GM19467 (cell line): ENCODE data around the gene KAT6B.
"Not testable (repeated sequence)": the region's sequence is repeated elsewhere in the genome, so short reads cannot be mapped to it uniquely, and the experiment has no call there.

ENCODE experiments used
- ATAC-seq: cut with Tn5 transposase; IDR thresholded peaks from one replicate; pipeline ENCODE4 v1.9.1; 2021; ENCODE audit warnings: mild to moderate bottlenecking, moderate library complexity; ENCODE audit not compliant: unreplicated experiment

Gene KAT6B

GRCh38 chr10:75032119-75032518 lies 205.7 kb downstream of the KAT6B start:
- ATAC-seq, result no peak

DNA sequence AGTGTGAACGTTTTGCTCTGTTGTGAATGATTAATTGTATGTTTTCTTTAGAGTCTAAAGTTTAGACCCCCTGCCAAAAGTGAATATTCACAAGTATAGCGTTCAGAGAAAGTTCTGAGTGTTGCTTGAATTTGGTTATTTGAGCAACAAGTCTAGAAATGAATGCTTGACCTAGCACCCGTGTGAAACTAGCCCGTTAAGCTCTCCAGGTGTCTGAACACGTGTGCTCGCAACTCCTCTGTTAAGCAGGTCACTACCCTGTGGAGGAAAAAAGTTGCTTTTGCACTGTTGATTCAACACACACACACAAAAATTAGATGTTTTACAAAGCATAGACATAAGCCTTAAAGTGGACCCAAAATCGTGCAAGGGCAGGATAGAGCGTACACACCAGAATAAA lies 206.4 kb downstream of the KAT6B start:
- no peak for ATAC-seq

DNA sequence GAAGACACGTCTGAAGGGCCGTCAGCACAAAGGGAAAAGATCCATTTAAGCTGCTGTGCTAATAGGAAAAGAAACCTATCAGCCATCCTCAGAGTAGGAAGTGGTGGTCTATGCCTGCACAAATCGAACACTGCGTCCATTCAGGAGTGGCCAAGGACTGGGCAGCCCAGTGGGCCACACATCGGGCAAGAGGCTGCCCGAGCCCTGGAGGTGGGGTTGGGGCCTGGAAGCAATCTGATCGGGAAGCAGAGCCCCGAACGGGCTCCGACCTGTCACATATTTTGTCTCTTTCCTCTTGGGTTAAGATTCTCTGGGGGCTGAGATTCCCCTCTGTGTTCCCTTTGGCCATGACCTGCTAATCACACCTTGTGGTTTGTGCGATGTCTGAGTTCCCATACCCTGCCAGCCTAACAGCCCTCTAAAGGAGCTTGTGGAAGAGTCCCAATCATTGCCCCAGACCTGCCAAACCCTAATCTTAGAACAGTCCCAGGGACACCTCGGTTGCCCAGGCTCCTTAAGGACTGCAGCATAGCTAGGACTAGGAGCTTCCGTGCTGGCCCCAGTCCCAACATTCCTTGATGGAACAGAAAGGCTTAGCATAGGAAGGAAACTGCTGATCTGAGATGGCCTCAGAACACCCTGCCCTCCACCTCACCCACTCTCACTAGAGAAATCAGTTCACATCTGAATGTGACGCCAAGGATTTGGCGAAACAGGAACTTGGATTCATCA lies 207.2 kb downstream of the KAT6B start:
- ATAC-seq, result no peak

DNA sequence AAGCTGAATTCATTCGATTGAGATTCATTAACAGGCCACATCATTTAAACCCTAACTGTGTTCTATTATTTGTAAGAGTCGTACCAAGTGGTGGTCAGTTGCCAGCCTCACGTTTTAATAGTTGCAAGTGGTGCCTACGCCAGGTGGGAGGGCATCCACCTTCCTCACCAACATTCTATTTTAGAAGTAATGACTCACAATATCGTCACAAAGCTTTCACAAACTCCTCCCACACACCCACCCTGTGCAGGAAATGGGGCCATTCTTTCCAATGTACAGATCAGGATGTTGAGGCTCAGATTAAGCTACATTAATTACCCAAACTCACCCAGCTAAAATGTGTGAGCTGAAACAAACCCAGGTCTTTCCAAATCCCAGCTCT lies 207.7 kb downstream of the KAT6B start:
- ATAC-seq, result no peak

DNA sequence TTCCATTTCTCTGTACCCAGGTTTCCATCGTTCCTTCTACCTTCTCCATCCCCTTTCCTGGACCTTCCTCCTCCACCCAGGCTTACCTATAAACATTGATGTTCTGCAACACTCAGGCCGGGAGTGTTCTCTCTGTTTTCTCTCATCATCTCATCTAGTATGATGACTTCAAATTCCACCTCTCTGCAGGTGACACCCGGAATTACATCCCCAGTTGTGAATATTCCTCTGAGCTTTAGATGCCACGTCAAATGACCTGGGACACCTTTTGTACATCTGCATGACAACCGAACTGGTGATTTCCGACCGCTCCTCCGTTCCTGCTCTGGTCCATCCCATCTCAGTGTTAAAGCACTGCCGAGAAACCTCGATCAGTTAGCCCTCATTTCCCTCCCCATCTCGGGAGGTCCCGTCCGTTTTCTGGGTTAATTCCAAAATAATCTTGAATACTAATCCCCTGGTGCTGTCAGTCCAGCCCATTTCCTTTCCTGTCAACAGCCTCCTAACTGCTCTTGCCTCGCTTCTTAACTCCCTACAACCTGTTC lies 208.4 kb downstream of the KAT6B start:
- no peak for ATAC-seq

- no peak for ATAC-seq
Observed at GRCh38 chr10:75035975-75036708, 209.7 kb downstream of the KAT6B start.

DNA sequence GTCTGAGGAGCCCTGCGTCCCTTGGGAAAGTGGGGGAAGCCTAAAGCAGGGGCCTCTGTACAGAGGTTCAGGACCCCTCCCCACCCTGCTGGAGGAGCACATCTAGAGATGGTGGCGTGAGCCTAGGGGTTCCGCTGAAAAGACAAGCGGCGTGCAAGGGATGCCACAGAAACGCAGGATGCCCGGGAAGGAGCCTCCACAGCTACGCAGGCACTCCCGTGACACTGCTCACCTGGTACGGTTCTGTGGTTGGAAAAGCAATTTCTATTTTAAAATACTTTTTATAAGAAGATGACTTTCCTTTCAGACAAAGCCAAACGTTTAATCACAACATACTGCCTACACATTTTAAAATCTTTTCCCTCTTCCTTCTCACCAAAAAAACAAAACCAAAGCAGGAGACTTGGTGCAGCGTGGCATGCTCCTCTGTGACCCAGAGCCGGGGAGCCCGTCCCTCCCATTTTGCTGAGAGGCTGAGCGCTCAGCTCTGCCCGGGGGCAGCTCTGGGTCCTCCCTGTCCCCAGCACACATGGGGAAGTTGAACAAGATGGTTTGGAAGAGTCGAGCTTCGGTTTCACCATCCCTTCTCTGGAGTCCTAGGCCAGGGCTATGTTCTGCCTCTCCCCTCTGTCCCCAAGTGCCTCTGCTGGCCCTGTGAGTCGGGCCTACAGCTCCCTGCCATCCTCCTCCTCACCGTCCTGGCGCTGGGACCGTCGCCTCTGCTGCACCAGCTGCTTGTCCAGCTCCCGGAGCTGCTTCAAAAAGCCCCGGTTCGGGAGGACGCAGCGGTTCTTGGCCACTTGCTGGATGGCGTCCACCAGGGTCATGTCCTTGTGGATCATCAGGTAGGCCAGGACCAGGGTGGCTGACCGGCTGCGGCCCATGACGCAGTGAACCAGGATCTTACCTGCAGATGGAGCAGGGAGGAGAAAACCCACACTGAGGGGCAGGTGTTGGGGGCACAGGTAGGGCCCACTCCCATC lies 211.1 kb downstream of the KAT6B start:
- no peak for ATAC-seq

DNA sequence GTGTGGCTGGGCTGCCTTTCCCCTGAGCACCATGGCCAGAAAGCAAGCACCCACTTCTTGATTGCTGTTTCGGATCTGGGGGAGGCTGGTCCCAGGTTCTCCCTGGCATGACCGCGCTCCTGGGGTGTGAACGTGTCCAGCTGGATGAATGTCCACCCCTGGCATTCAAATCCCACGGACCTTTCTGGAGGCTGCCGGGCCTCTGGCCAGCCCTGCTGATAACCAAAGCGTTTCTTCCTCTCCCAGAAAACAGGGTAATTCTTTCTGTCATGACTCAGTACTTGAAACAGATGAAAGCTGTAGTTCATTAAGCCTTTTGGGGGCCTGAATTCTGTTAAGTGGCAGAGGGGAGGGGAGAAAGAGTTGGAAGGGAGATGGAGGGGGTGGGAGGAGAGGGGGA lies 211.9 kb downstream of the KAT6B start:
- no peak for ATAC-seq

- no peak for ATAC-seq
Observed at GRCh38 chr10:75040576-75040975, 214.2 kb downstream of the KAT6B start.

DNA sequence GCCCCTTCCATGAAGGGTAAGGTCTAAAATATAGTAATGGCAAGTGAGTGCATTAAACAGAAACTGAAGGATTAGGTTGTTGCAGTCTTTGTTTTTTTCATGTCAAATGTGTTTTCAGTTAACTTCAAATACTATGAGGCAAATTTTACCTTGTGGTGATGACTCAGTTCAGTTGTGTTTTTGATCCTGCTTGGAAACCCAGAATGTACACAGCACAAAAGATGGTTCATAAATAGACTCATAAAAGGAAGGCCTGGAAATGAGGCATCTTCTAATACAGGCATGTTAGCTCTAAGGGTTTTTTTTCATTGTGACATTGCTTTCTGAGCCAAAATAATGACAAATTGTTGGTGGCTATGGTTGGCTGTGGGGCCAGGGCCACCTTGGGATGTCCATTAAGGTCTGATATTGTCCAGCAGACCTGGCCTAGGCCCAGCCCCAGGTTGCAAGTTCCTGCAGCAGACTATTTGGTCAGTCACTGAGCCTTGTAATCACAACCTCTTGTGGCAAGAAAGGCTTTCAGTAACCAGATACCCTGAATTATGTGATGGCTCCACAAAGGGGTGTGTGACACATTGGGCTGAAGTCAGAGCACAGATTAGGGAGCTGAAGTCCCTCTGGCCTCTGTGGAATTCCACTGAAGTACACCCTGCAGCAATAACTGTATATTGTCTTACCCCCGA lies 216.0 kb downstream of the KAT6B start:
- ATAC-seq, result no peak

GRCh38 chr10:75043256-75044131 lies 217.1 kb downstream of the KAT6B start:
- ATAC-seq, result no peak

- no peak for ATAC-seq
Observed at GRCh38 chr10:75048669-75049098, 222.3 kb downstream of the KAT6B start.

GRCh38 chr10:75049316-75050148 lies 223.1 kb downstream of the KAT6B start:
- ATAC-seq, result no peak

- ATAC-seq, result no peak
Observed at GRCh38 chr10:75050149-75050919, 223.9 kb downstream of the KAT6B start.

DNA sequence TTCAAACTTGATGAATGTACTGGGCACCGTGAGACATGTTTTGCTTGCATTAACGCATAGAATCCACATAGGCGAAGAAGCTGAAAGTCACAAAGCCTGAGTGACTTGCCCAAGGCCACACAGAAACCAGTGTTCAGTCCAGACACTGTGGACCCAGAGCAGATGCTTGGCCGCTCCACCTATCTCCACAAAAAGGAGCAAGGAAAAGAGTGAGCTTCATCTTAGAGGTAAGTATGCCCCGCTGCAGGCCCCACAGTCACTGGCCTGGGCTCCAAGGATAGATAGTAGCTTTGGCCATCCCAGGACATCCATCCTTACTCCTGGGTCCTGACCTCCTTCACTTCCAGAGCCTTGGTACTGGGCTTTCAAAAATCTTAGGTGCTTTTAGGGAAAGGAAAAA lies 224.9 kb downstream of the KAT6B start:
- ATAC-seq, result no peak

DNA sequence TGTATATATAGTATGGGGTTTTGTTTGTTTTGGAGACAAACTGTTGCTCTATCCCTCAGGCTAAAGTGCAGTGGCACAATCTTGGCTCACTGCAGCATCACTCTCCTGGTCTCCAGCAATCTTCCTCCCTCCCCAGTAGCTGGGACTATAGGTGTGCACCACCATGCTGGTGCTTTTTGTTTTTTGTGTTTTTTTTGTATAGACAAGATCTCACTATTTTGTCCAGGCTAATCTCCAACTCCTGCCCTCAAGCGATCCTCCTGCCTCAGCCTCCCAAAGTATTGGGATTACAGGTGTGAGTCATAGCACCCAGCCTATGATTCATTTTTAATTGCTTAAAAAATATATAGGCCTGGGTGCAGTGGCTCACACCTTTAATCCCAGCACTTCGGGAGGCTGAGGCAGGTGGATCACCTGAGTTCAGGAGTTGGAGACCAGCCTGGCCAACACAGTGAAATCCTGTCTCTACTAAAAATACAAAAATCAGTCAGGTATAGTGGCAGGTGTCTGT lies 229.6 kb downstream of the KAT6B start:
- not testable (repeated sequence) for ATAC-seq

GRCh38 chr10:75057680-75058079 lies 231.3 kb downstream of the KAT6B start:
- no peak for ATAC-seq

- no peak for ATAC-seq
Observed at GRCh38 chr10:75058161-75058560, 231.8 kb downstream of the KAT6B start.
